K562 (cell line): Measurements from ENCODE around the gene PODN. TPM values are rescaled to one million over a fixed set of nuclear protein-coding genes. Genes with fewer than 3 reads are reported as not detected.
A peak's percentile ranks its signal among the peaks of the same experiment; 100 is the strongest.

ENCODE experiments used
- ATAC-seq: fragments of 200-7000 bp; cut with Tn5 transposase; 3 replicates; pipeline ENCODE4 v1.9.1; 2020; ENCODE audit warnings: moderate library complexity
- Bru-seq: library from RNA; stranded (reverse); fragments of 400-500 nt; gene quantifications from one replicate; lab custom pipeline; 2021; lab: Mats Ljungman, UMichigan
- BruChase-seq, 2 experiments: library from RNA; stranded (reverse); fragments of 400-500 nt; gene quantifications; one replicate each; lab custom pipeline; 2021; lab: Mats Ljungman, UMichigan
- BruUV-seq: library from RNA; stranded (reverse); fragments of 400-500 nt; replicated peaks from 2 replicates; lab custom pipeline; 2021; lab: Mats Ljungman, UMichigan
- CTCF ChIA-PET: fragments of 300-600 bp; formaldehyde crosslinking; extraction: SDS; loops from one replicate; lab custom pipeline; 2021; ENCODE audit warnings: low intra/inter-chr PET ratio; lab: Yijun Ruan, JAX
- POLR2A ChIA-PET: fragments of 300-600, 350-650 bp; sonication (Branson Sonifier 250); formaldehyde crosslinking; extraction: SDS; loops from one replicate; lab custom pipeline; 2021; ENCODE audit warnings: antibody characterized with exemption, inconsistent platforms; lab: Yijun Ruan, JAX
- DNase-seq, 4 experiments: peaks; one replicate each; pipeline versions ENCODE4 v3.0.0 to v3.0.0-alpha.2; 2011 to 2018; ENCODE audit warnings: low spot score in 3 of 4, mixed read lengths in 3 of 4; ENCODE audit errors: extremely low read depth in 1 of 4
- FAIRE-seq: peaks from 2 replicates; lab custom pipeline; 2011; peaks lifted over from hg19 to GRCh38; lab: Jason Lieb, UNC
- H2AFZ ChIP-seq: 2 replicates; pipeline ENCODE4 v1.6.0; 2011; ENCODE audit warnings: low read depth, low read length, control low read depth, inconsistent platforms
- H3K27ac ChIP-seq: fragments of 200-600 bp; 3 replicates; pipeline ENCODE4 v1.8.0; 2011; ENCODE audit warnings: low read depth, mild to moderate bottlenecking, control low read depth, inconsistent platforms, low read length, moderate library complexity, mixed read lengths; ENCODE audit errors: extremely low read depth
- H3K27me3 ChIP-seq, 2 experiments: fragments of 300-600 bp in 1 of 2; 2 replicates in 1 of 2; 3 replicates in 1 of 2; pipeline versions ENCODE4 v1.6.0 to v1.8.0; 2011; ENCODE audit warnings: inconsistent platforms in 2 of 2, low read length in 2 of 2, mild to moderate bottlenecking in 1 of 2, mixed read lengths in 1 of 2, moderate library complexity in 1 of 2; ENCODE audit not compliant: control insufficient read depth in 2 of 2, insufficient read depth in 2 of 2
- H3K36me3 ChIP-seq: fragments of 300-600 bp; 3 replicates; pipeline ENCODE4 v1.8.0; 2011; ENCODE audit warnings: mild to moderate bottlenecking, low read length, inconsistent platforms; ENCODE audit not compliant: control insufficient read depth, insufficient read depth
- H3K4me1 ChIP-seq, 2 experiments: fragments of 200-600 bp in 1 of 2; replicated peaks in 1 of 2; 2 replicates in 1 of 2; 3 replicates in 1 of 2; pipeline versions ENCODE4 v1.5.1 to v1.8.0; 2011; ENCODE audit warnings: inconsistent platforms in 2 of 2, low read length in 2 of 2, mild to moderate bottlenecking in 1 of 2, mixed read lengths in 1 of 2, moderate library complexity in 1 of 2; ENCODE audit not compliant: control insufficient read depth in 2 of 2, insufficient read depth in 2 of 2
- H3K4me2 ChIP-seq: 2 replicates; pipeline ENCODE4 v1.6.1; 2011; ENCODE audit warnings: low read length, control low read depth, inconsistent platforms, mixed read lengths; ENCODE audit not compliant: insufficient read depth
- H3K4me3 ChIP-seq: fragments of 200-600 bp; sonication (generic), shearing (Covaris generic); 2 replicates; pipeline ENCODE4 v1.5.1; 2016; ENCODE audit warnings: control low read depth, inconsistent platforms
- H3K79me2 ChIP-seq: fragments of 200-600 bp; 3 replicates; pipeline ENCODE4 v1.8.0; 2011; ENCODE audit warnings: low read length, inconsistent platforms; ENCODE audit not compliant: control insufficient read depth, insufficient read depth
- H3K9ac ChIP-seq, 2 experiments: 2 replicates each; pipeline versions ENCODE4 v1.6.0 to v1.6.1; 2011; ENCODE audit warnings: low read depth in 2 of 2, low read length in 2 of 2, control low read depth in 1 of 2, inconsistent platforms in 1 of 2, mild to moderate bottlenecking in 1 of 2, mixed read lengths in 1 of 2; ENCODE audit not compliant: insufficient read depth in 1 of 2
- H3K9me1 ChIP-seq: one replicate; pipeline ENCODE4 v1.6.0; 2011; ENCODE audit warnings: inconsistent platforms, mild to moderate bottlenecking, low read length, moderate library complexity; ENCODE audit not compliant: control insufficient read depth, insufficient read depth
- H3K9me3 ChIP-seq: replicated peaks from 2 replicates; pipeline ENCODE4 v1.5.1; 2011; ENCODE audit warnings: low read depth, low read length, inconsistent platforms; ENCODE audit not compliant: control insufficient read depth, insufficient read depth
- H4K20me1 ChIP-seq: replicated peaks from 2 replicates; pipeline ENCODE4 v1.6.1; 2011; ENCODE audit warnings: low read length, inconsistent platforms, mixed read lengths; ENCODE audit not compliant: control insufficient read depth, insufficient read depth
- POLR2AphosphoS5 ChIP-seq: IDR thresholded peaks from 2 replicates; pipeline ENCODE4 v1.6.1; 2011; ENCODE audit warnings: mild to moderate bottlenecking, low read depth, low read length, moderate library complexity; ENCODE audit not compliant: control insufficient read depth, insufficient read depth
- TBL1XR1 ChIP-seq, 2 experiments: IDR thresholded peaks; 2 replicates each; pipeline ENCODE4 v1.6.1; 2012; ENCODE audit warnings: improper control_type of control experiment in 2 of 2, low read length in 2 of 2, mild to moderate bottlenecking in 1 of 2
- TRIM24 ChIP-seq, 2 experiments: fragments of 450-650 bp; IDR thresholded peaks; 2 replicates each; pipeline ENCODE4 v1.6.1; 2016
- ZNF551 ChIP-seq: fragments of 250-450 bp; sonication (Bioruptor Pico); IDR thresholded peaks from 2 replicates; pipeline ENCODE4 v1.5.0; 2021; ENCODE audit warnings: mild to moderate bottlenecking, moderate library complexity
- WGBS: fragments of 100-300 bp; shearing (Covaris generic); methylation state at CpG from one replicate; pipeline ENCODE4 v1.1.6; 2016; ENCODE audit warnings: low coverage, mixed read lengths; ENCODE audit not compliant: insufficient coverage; ENCODE audit errors: missing lambda C conversion rate; 5-methylcytosine and 5-hydroxymethylcytosine counted together
- in situ Hi-C: fragments of 300-500 bp; cut with MboI; formaldehyde crosslinking; loops from 4 replicates; pipeline ENCODE4 v1.15.0; 2018; ENCODE audit warnings: inconsistent platforms, mixed read lengths
- intact Hi-C: fragments of 100-400 bp; cut with micrococcal nuclease; formaldehyde crosslinking; loops from 2 replicates; pipeline ENCODE4 v1.14.2; 2022
- long read RNA-seq, 3 experiments: library from polyadenylated mRNA in 2 of 3; library from RNA in 1 of 3; unstranded in 2 of 3; stranded (forward) in 1 of 3; transcript quantifications; one replicate each; pipeline ENCODE4 v2.0.0, GENCODE V29; 2019 to 2022
- polyA minus RNA-seq, 3 experiments: library from RNA; depleted of rRNA, polyadenylated mRNA; stranded (reverse); fragments of >200 nt; gene quantifications; 2 replicates each; pipeline ENCODE4 v1.2.3, GENCODE V29; 2011
- polyA plus RNA-seq, 8 experiments: library from polyadenylated mRNA; depleted of rRNA in 4 of 8; stranded (reverse) in 5 of 8; unstranded in 3 of 8; fragments of >200 nt; fragmentation: Nextera tagmentation in 2 of 8; fragmentation: Illumina TruSeq in 1 of 8; extraction: Ambion mirVana in 2 of 8; extraction: Trizol in 1 of 8; gene quantifications; 2 replicates each; pipeline versions ENCODE4 v1.2.1 to v1.2.3, GENCODE V29; 2011 to 2014; ENCODE audit warnings: inconsistent platforms in 1 of 8, missing spikeins in 1 of 8
- total RNA-seq, 7 experiments: library from RNA; depleted of rRNA in 6 of 7; stranded (reverse); fragments of >200 nt in 6 of 7; fragmentation: Illumina TruSeq in 2 of 7; extraction: Trizol in 2 of 7; gene quantifications; 2 replicates each; pipeline versions ENCODE4 v1.2.1 to v1.2.3, GENCODE V29; 2011 to 2021; ENCODE audit warnings: low replicate concordance in 1 of 7
- TF ChIP-seq, protein P1 (sequence below): fragments of 250-450 bp; sonication (Bioruptor Pico); IDR thresholded peaks from 2 replicates; pipeline ENCODE4 v1.4.0; 2020
- TF ChIP-seq, protein P2 (sequence below): sonication (generic); formaldehyde crosslinking; IDR thresholded peaks from 2 replicates; pipeline ENCODE4 v1.8.0; 2022; ENCODE audit warnings: missing genetic modification reagents, mild to moderate bottlenecking, moderate library complexity, borderline replicate concordance

Gene PODN, protein sequence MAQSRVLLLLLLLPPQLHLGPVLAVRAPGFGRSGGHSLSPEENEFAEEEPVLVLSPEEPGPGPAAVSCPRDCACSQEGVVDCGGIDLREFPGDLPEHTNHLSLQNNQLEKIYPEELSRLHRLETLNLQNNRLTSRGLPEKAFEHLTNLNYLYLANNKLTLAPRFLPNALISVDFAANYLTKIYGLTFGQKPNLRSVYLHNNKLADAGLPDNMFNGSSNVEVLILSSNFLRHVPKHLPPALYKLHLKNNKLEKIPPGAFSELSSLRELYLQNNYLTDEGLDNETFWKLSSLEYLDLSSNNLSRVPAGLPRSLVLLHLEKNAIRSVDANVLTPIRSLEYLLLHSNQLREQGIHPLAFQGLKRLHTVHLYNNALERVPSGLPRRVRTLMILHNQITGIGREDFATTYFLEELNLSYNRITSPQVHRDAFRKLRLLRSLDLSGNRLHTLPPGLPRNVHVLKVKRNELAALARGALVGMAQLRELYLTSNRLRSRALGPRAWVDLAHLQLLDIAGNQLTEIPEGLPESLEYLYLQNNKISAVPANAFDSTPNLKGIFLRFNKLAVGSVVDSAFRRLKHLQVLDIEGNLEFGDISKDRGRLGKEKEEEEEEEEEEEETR
- total RNA-seq (2011; cell fraction: chromatin; rRNA removed; ENCODE audit: low replicate concordance), result not detected in 2 replicates
- not detected in 2 replicates for total RNA-seq (2011; cell fraction: nucleolus; rRNA removed)
- total RNA-seq (2011; cell fraction: nucleoplasm; rRNA removed), result not detected in 2 replicates
- total RNA-seq (2014; rRNA removed) (not detected in 2 replicates), total RNA-seq (2014; rRNA removed; fragmentation: Illumina TruSeq; extraction: Trizol) (not detected in 2 replicates), total RNA-seq (2015; rRNA removed; fragmentation: Illumina TruSeq; extraction: Trizol) (not detected in 2 replicates), total RNA-seq (2021) (0.09 TPM in 1 of 2 replicates, not detected in the other), polyA plus RNA-seq (2011; rRNA removed) (not detected in 2 replicates), polyA plus RNA-seq (2014; fragmentation: Illumina TruSeq; extraction: Trizol) (not detected in 2 replicates), polyA plus RNA-seq (2014; fragmentation: Nextera tagmentation; extraction: Ambion mirVana) (not detected), polyA plus RNA-seq (2014; rRNA removed) (not detected in 2 replicates), polyA minus RNA-seq (2011; rRNA and poly(A)+ RNA removed) (not detected in 2 replicates), Bru-seq, nascent RNA (percentile 12 among the genes with signal in this experiment), BruChase-seq, experiment 1, labeled RNA remaining after a 2-hour chase (percentile 22 among the genes with signal in this experiment), BruChase-seq, experiment 2, labeled RNA remaining after a 6-hour chase (percentile 15 among the genes with signal in this experiment)
- polyA plus RNA-seq (2011; cell fraction: cytosol; rRNA removed), result not detected in 2 replicates
- polyA plus RNA-seq (2011; cell fraction: nucleus; rRNA removed), result not detected in 2 replicates
- polyA plus RNA-seq (2012), result not detected in 2 replicates
- not detected in 2 replicates for polyA minus RNA-seq (2011; cell fraction: cytosol; rRNA and poly(A)+ RNA removed)
- polyA minus RNA-seq (2011; cell fraction: nucleus; rRNA and poly(A)+ RNA removed), result not detected in 2 replicates
- long read RNA-seq, experiment 1, result 0 reads
- long read RNA-seq, experiment 2, result 0 reads
- long read RNA-seq, experiment 3, result 0 reads

DNA sequence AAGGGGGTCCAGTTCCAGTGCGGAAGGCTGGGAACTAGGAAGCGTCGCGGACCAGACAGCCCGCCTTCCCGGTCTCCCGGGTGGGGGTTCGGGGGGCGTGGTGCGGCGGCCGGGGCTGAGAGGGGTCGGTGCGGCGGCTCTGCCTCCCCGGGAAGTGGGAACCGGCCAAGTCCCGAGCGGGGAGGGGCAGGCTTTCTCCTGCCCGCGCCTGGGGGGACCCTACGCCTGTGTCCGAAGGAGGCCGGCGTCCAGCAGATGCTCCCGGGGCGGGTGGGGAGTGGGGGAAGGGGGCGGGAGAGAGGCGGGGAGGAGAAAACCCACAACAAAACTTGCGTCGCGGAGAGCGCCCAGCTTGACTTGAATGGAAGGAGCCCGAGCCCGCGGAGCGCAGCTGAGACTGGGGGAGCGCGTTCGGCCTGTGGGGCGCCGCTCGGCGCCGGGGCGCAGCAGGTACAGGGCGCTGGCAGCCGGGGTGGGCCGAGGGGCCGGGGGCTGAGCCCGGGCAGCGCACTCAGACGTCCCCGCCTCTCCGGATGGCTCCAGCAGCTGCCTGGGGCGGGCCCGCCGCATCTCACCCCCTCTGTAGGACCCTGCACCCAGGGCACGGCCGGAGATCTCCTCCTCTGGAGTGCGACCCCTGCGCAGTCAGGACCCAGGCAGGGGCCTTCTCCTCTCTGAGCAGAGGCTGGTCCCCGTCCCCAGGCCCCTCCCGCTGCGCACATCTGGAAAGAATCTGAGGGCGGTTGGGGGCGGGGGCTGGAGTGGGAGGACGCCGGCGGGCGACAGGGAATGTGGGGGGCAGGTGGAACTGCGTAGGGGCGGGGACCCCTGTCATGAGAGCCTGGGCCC is at the start of gene PODN:
Gene PODN, plus strand, starts transcription at position 355 of the 849 bp plus-strand sequence. CDS start 7,643 bp downstream, outside the sequence.
- Histone ChIP-seq H3K4me3 (no peak within 1 kb of the TSS), H3K9me3 (no peaks in the 10 kb centered on the region), H3K4me1 (peaks cover 0 to 22% of the 10 kb centered on the region in 2 experiments; a peak in 2 of 5 replicates), H3K36me3 (no peaks in the 10 kb centered on the region), H3K79me2 (no peaks in the 10 kb centered on the region), H3K9ac (no peak within 1 kb of the TSS), H3K27ac (no peak within 1 kb of the TSS), H3K4me2 (no peak within 1 kb of the TSS), H4K20me1 (no peaks in the 10 kb centered on the region), H3K27me3 (peaks cover 37 to 51% of the 10 kb centered on the region in 2 experiments), H2AFZ (no peak within 1 kb of the TSS), H3K9me1 (no peaks in the 10 kb centered on the region)
- DNase-seq (peak in 2 of 4 experiments; percentile 45 to 54), FAIRE-seq (no peak), ATAC-seq (no peak)
- in situ Hi-C loops (no loop called here), intact Hi-C loops (loop anchor here (1.0 to 10.0 kb wide), 2 partner anchors 47 to 157 kb away; no protein-coding TSS in a partner anchor)
- WGBS, result 19% methylated on average over 36 of the region's 73 CpGs
- CTCF ChIA-PET, result no interaction called here
- POLR2A ChIA-PET, result interaction anchor here (0.8 kb wide), 1 partner anchor 15 kb away, joined by 3 read pairs; no protein-coding TSS in a partner anchor
- BruUV-seq, result no TSS peak
- TF ChIP-seq, protein P1, sequence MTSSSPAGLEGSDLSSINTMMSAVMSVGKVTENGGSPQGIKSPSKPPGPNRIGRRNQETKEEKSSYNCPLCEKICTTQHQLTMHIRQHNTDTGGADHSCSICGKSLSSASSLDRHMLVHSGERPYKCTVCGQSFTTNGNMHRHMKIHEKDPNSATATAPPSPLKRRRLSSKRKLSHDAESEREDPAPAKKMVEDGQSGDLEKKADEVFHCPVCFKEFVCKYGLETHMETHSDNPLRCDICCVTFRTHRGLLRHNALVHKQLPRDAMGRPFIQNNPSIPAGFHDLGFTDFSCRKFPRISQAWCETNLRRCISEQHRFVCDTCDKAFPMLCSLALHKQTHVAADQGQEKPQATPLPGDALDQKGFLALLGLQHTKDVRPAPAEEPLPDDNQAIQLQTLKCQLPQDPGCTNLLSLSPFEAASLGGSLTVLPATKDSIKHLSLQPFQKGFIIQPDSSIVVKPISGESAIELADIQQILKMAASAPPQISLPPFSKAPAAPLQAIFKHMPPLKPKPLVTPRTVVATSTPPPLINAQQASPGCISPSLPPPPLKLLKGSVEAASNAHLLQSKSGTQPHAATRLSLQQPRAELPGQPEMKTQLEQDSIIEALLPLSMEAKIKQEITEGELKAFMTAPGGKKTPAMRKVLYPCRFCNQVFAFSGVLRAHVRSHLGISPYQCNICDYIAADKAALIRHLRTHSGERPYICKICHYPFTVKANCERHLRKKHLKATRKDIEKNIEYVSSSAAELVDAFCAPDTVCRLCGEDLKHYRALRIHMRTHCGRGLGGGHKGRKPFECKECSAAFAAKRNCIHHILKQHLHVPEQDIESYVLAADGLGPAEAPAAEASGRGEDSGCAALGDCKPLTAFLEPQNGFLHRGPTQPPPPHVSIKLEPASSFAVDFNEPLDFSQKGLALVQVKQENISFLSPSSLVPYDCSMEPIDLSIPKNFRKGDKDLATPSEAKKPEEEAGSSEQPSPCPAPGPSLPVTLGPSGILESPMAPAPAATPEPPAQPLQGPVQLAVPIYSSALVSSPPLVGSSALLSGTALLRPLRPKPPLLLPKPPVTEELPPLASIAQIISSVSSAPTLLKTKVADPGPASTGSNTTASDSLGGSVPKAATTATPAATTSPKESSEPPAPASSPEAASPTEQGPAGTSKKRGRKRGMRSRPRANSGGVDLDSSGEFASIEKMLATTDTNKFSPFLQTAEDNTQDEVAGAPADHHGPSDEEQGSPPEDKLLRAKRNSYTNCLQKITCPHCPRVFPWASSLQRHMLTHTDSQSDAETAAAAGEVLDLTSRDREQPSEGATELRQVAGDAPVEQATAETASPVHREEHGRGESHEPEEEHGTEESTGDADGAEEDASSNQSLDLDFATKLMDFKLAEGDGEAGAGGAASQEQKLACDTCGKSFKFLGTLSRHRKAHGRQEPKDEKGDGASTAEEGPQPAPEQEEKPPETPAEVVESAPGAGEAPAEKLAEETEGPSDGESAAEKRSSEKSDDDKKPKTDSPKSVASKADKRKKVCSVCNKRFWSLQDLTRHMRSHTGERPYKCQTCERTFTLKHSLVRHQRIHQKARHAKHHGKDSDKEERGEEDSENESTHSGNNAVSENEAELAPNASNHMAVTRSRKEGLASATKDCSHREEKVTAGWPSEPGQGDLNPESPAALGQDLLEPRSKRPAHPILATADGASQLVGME, result no peak
- TF ChIP-seq TBL1XR1 (IDR thresholded peaks at IDR 0.05; ENCODE audit: low read length in 2 of 2) (no peak), ZNF551 (CRISPR knock-in tag) (no peak), TRIM24 (IDR thresholded peaks at IDR 0.05) (no peak), POLR2AphosphoS5 (no peak)
- TF ChIP-seq, protein P2, sequence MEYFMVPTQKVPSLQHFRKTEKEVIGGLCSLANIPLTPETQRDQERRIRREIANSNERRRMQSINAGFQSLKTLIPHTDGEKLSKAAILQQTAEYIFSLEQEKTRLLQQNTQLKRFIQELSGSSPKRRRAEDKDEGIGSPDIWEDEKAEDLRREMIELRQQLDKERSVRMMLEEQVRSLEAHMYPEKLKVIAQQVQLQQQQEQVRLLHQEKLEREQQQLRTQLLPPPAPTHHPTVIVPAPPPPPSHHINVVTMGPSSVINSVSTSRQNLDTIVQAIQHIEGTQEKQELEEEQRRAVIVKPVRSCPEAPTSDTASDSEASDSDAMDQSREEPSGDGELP (CRISPR knock-in tag), result no peak
